H1 (cell line): ENCODE data around the gene L1TD1. TPM values are rescaled to one million over a fixed set of nuclear protein-coding genes. Genes with fewer than 3 reads are reported as not detected.

Experiments used
- CTCF ChIA-PET: fragments of 300-600 bp; sonication (Branson Sonifier 250); formaldehyde crosslinking; loops from one replicate; lab custom pipeline; 2021; ENCODE audit not compliant: partially characterized antibody; lab: Charles Lee
- POLR2A ChIA-PET: fragments of 300-600 bp; sonication (Branson Sonifier 250); formaldehyde crosslinking; loops from one replicate; lab custom pipeline; 2021; ENCODE audit warnings: inconsistent platforms; ENCODE audit not compliant: partially characterized antibody; lab: Charles Lee
- DNase-seq, 2 experiments: peaks; one replicate each; pipeline versions ENCODE4 v3.0.0 to v3.0.0-alpha.2; 2010 to 2022; ENCODE audit warnings: low spot score in 2 of 2, low read depth in 1 of 2, mixed read lengths in 1 of 2
- FAIRE-seq: peaks from 2 replicates; lab custom pipeline; 2011; peaks lifted over from hg19 to GRCh38; lab: Jason Lieb, UNC
- H2AFZ ChIP-seq: 2 replicates; pipeline ENCODE4 v1.8.1; 2012; ENCODE audit warnings: low read length, inconsistent platforms
- H2AK5ac ChIP-seq: 2 replicates; pipeline ENCODE4 v1.6.1; 2013; ENCODE audit warnings: low read depth, low read length
- H2BK120ac ChIP-seq: replicated peaks from 2 replicates; pipeline ENCODE3; 2013; ENCODE audit warnings: low read depth, low read length, inconsistent platforms
- H2BK12ac ChIP-seq: 2 replicates; pipeline ENCODE4 v1.6.1; 2013; ENCODE audit warnings: low read depth, low read length
- H2BK15ac ChIP-seq: 2 replicates; pipeline ENCODE4 v1.6.1; 2013; ENCODE audit warnings: low read length
- H2BK20ac ChIP-seq: 2 replicates; pipeline ENCODE4 v1.6.1; 2013; ENCODE audit warnings: low read length
- H2BK5ac ChIP-seq: 2 replicates; pipeline ENCODE4 v1.6.1; 2013; ENCODE audit warnings: low read depth, low read length
- H3K14ac ChIP-seq: 2 replicates; pipeline ENCODE4 v1.6.1; 2013; ENCODE audit warnings: inconsistent platforms; ENCODE audit not compliant: insufficient read length
- H3K18ac ChIP-seq: 2 replicates; pipeline ENCODE4 v1.6.1; 2013; ENCODE audit warnings: low read length; ENCODE audit errors: extremely low read depth
- H3K23ac ChIP-seq: 2 replicates; pipeline ENCODE4 v1.6.1; 2013; ENCODE audit warnings: inconsistent platforms; ENCODE audit not compliant: insufficient read length
- H3K23me2 ChIP-seq: 2 replicates; pipeline ENCODE4 v1.6.1; 2013; ENCODE audit warnings: low read depth, low read length
- H3K27ac ChIP-seq: 2 replicates; pipeline ENCODE4 v1.6.1; 2011; ENCODE audit warnings: low read depth, low read length, inconsistent platforms
- H3K27me3 ChIP-seq, 4 experiments: replicated peaks in 1 of 4; 1 replicate in 1 of 4; 2 replicates in 3 of 4; pipeline versions ENCODE4 v1.6.1 to v1.8.1; 2011 to 2013; ENCODE audit warnings: low read length in 3 of 4, mild to moderate bottlenecking in 3 of 4, inconsistent platforms in 2 of 4, mixed read lengths in 2 of 4, moderate library complexity in 1 of 4; ENCODE audit not compliant: control insufficient read depth in 3 of 4, insufficient read depth in 3 of 4; ENCODE audit errors: extremely low read depth in 1 of 4
- H3K36me3 ChIP-seq, 4 experiments: 2 replicates each; pipeline versions ENCODE4 v1.6.1 to v1.8.1; 2011 to 2013; ENCODE audit warnings: mild to moderate bottlenecking in 4 of 4, low read length in 3 of 4, moderate library complexity in 2 of 4, control low read depth in 1 of 4, inconsistent platforms in 1 of 4; ENCODE audit not compliant: insufficient read depth in 4 of 4, control insufficient read depth in 2 of 4
- H3K4ac ChIP-seq: replicated peaks from 2 replicates; pipeline ENCODE3; 2013; ENCODE audit warnings: low read length, low read depth, mixed read lengths, inconsistent platforms; ENCODE audit not compliant: insufficient read length
- H3K4me1 ChIP-seq, 4 experiments: replicated peaks in 1 of 4; 1 replicate in 1 of 4; 2 replicates in 3 of 4; pipeline versions ENCODE4 v1.6.1 to v1.8.1; 2011 to 2013; ENCODE audit warnings: low read length in 3 of 4, inconsistent platforms in 2 of 4, mixed read lengths in 1 of 4; ENCODE audit not compliant: insufficient read depth in 4 of 4, control insufficient read depth in 3 of 4
- H3K4me2 ChIP-seq, 2 experiments: 2 replicates each; pipeline versions ENCODE4 v1.6.1 to v1.8.1; 2011 to 2013; ENCODE audit warnings: low read depth in 2 of 2, low read length in 2 of 2, control low read depth in 1 of 2, inconsistent platforms in 1 of 2, mild to moderate bottlenecking in 1 of 2; ENCODE audit not compliant: insufficient read depth in 1 of 2
- H3K4me3 ChIP-seq, 4 experiments: fragments of 200-600, 300-600 bp in 1 of 4; sonication (generic), shearing (Covaris generic), sonication (Bioruptor Twin) in 1 of 4; 2 replicates each; pipeline versions ENCODE4 v1.5.1 to v1.8.1; 2011 to 2016; ENCODE audit warnings: low read length in 4 of 4, low read depth in 3 of 4, control low read depth in 2 of 4, inconsistent platforms in 2 of 4, mild to moderate bottlenecking in 2 of 4, mixed read lengths in 1 of 4, moderate library complexity in 1 of 4; ENCODE audit not compliant: insufficient read depth in 2 of 4; ENCODE audit errors: extremely low read depth in 1 of 4
- H3K56ac ChIP-seq: replicated peaks from 2 replicates; pipeline ENCODE3; 2013; ENCODE audit warnings: low read depth, mild to moderate bottlenecking, mixed read lengths, low read length, inconsistent platforms; ENCODE audit not compliant: insufficient read length
- H3K79me1 ChIP-seq: 2 replicates; pipeline ENCODE4 v1.6.1; 2013; ENCODE audit warnings: low read depth, low read length, control low read depth
- H3K79me2 ChIP-seq, 2 experiments: 2 replicates each; pipeline versions ENCODE4 v1.6.1 to v1.8.1; 2012 to 2013; ENCODE audit warnings: low read length in 2 of 2, mild to moderate bottlenecking in 2 of 2, inconsistent platforms in 1 of 2; ENCODE audit not compliant: insufficient read depth in 2 of 2, control insufficient read depth in 1 of 2
- H3K9ac ChIP-seq, 4 experiments: replicated peaks in 1 of 4; 1 replicate in 1 of 4; 2 replicates in 3 of 4; pipeline versions ENCODE4 v1.6.1 to v1.8.1; 2011 to 2013; ENCODE audit warnings: low read depth in 3 of 4, low read length in 3 of 4, control low read depth in 2 of 4, mild to moderate bottlenecking in 2 of 4, moderate library complexity in 2 of 4, inconsistent platforms in 1 of 4; ENCODE audit errors: extremely low read depth in 1 of 4
- H3K9me3 ChIP-seq, 2 experiments: 2 replicates each; pipeline versions ENCODE4 v1.6.1 to v1.8.1; 2012 to 2013; ENCODE audit warnings: mild to moderate bottlenecking in 2 of 2, moderate library complexity in 2 of 2, control low read depth in 1 of 2, inconsistent platforms in 1 of 2, low read depth in 1 of 2, low read length in 1 of 2, mixed read lengths in 1 of 2; ENCODE audit not compliant: insufficient read depth in 2 of 2
- H4K20me1 ChIP-seq, 2 experiments: replicated peaks in 1 of 2; 2 replicates each; pipeline versions ENCODE3 to v1.8.1; 2011 to 2013; ENCODE audit warnings: inconsistent platforms in 2 of 2, low read length in 2 of 2, mild to moderate bottlenecking in 1 of 2; ENCODE audit not compliant: insufficient read depth in 2 of 2, control insufficient read depth in 1 of 2
- H4K5ac ChIP-seq: 2 replicates; pipeline ENCODE4 v1.6.1; 2013; ENCODE audit warnings: low read length, low read depth, mixed read lengths, inconsistent platforms; ENCODE audit not compliant: insufficient read length
- H4K8ac ChIP-seq: 2 replicates; pipeline ENCODE4 v1.8.0; 2013; ENCODE audit warnings: mild to moderate bottlenecking, moderate library complexity, low read length, inconsistent platforms; ENCODE audit not compliant: insufficient read depth; ENCODE audit errors: extremely low read depth
- H4K91ac ChIP-seq: replicated peaks from 2 replicates; pipeline ENCODE3; 2013; ENCODE audit warnings: low read length, mixed read lengths, inconsistent platforms; ENCODE audit not compliant: insufficient read length
- ATF2 ChIP-seq: IDR thresholded peaks from 2 replicates; pipeline ENCODE4 v1.6.1; 2012; ENCODE audit warnings: low read length, inconsistent platforms
- CBX5 ChIP-seq: fragments of 300-800, 300-1000 bp; sonication (generic); IDR thresholded peaks from 2 replicates; pipeline ENCODE4 v1.7.1; 2016; ENCODE audit warnings: antibody characterized with exemption, low read length, low read depth
- CHD1 ChIP-seq: IDR thresholded peaks from 2 replicates; pipeline ENCODE4 v1.6.1; 2012; ENCODE audit warnings: low read depth, low read length, improper control_type of control experiment
- WGBS, 2 experiments: shearing (Covaris generic) in 1 of 2; methylation state at CpG; one replicate each; pipeline versions ENCODE4 v1.1.6 to v1.1.7; 2013 to 2015; ENCODE audit warnings: low lambda C conversion rate in 2 of 2, mixed read lengths in 2 of 2, inconsistent platforms in 1 of 2, low coverage in 1 of 2, missing lambda C conversion rate in 1 of 2; ENCODE audit not compliant: insufficient replicate concordance in 2 of 2, insufficient coverage in 1 of 2, insufficient read length in 1 of 2; ENCODE audit errors: extremely low coverage in 1 of 2, missing lambda C conversion rate in 1 of 2; 5-methylcytosine and 5-hydroxymethylcytosine counted together
- polyA plus RNA-seq, 7 experiments: library from polyadenylated mRNA; depleted of rRNA in 3 of 7; stranded (reverse) in 5 of 7; unstranded in 2 of 7; fragments of >200 nt in 5 of 7; fragments of 200-250 nt in 2 of 7; gene quantifications; 1 replicate in 5 of 7; 2 replicates in 1 of 7; 4 replicates in 1 of 7; pipeline versions ENCODE4 v1.2.1 to v1.2.3, GENCODE V29; 2011 to 2013; ENCODE audit warnings: missing spikeins in 2 of 7, mixed read lengths in 2 of 7
- total RNA-seq: library from RNA; stranded (reverse); fragmentation: NEBNext Ultra II Directional; extraction: Animal tissue kit (Norgen Biotek cat#: 25700); gene quantifications from 2 replicates; pipeline ENCODE4 v1.2.1, GENCODE V29; 2021

The L1TD1 gene
- total and polyA plus RNA-seq, 2 of the 8 experiments (the other 6 are each of a cell fraction or from before 2014, with no cell fraction given), result 35.3 to 441 TPM

DNA sequence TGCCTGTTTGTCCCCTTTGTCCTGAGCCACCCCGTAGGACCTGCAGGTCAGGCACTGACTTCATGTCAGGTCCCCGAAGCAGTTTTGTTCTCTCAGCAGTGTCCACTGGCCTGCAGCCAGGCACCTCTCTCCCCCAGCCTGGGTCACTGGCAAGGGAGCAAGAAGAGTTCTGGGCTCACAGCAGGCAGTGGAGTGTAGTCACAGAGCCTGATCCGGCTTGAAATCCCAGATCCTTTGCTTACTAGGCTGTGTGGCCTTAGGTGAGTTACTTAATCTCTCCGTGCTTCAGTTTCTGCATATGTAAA is 34.2 kb downstream of the L1TD1 start:
- no peak overlapping the region for H2AK5ac ChIP-seq
- H2AFZ ChIP-seq, result no peak overlapping the region
- H4K20me1 ChIP-seq, result peaks cover 0 to 7% of the 10 kb centered on the region in 2 experiments
- no peak overlapping the region for H4K5ac ChIP-seq
- no peak overlapping the region for H3K56ac ChIP-seq
- peaks cover 3 to 13% (median 8%) of the 10 kb centered on the region in 4 experiments; a peak in 5 of 7 replicates for H3K4me1 ChIP-seq
- no peak overlapping the region for H3K23ac ChIP-seq
- no peaks in the 10 kb centered on the region for H3K23me2 ChIP-seq
- CTCF ChIA-PET, result interaction anchor here (0.6 to 4.0 kb wide), 7 partner anchors 16 to 243 kb away, joined by 3 to 23 read pairs (median 4); no protein-coding TSS in a partner anchor
- H2BK5ac ChIP-seq, result no peak overlapping the region
- H2BK20ac ChIP-seq, result no peak overlapping the region
- no peak overlapping the region for H3K4me3 ChIP-seq
- no peak overlapping the region for H2BK12ac ChIP-seq
- H3K27me3 ChIP-seq, result no peaks in the 10 kb centered on the region
- H4K91ac ChIP-seq, result no peak overlapping the region
- no peak overlapping the region for H2BK120ac ChIP-seq
- H3K9me3 ChIP-seq, result no peaks in the 10 kb centered on the region
- no peak overlapping the region for H3K4ac ChIP-seq
- H3K79me1 ChIP-seq, result no peaks in the 10 kb centered on the region; the same call in 1 of the 2 replicates
- no peak for TF ChIP-seq ATF2
- TF ChIP-seq CHD1, result no peak
- TF ChIP-seq CBX5, result no peak
- WGBS, 2 experiments, result 90% methylated on average over 4 of the region's 4 CpGs; no CpG with 5 or more reads in 1 of the 2 experiments
- H3K27ac ChIP-seq, result no peak overlapping the region
- no peak overlapping the region for H3K14ac ChIP-seq
- no peak overlapping the region for H4K8ac ChIP-seq
- no peak overlapping the region; a peak in 1 of 7 replicates for H3K9ac ChIP-seq
- H3K18ac ChIP-seq, result no peak overlapping the region
- no peaks in the 10 kb centered on the region for H3K79me2 ChIP-seq
- POLR2A ChIA-PET, result interaction anchor here (0.9 to 11.7 kb wide), 10 partner anchors 8 to 153 kb away, joined by 3 to 98 read pairs (median 4); no protein-coding TSS in a partner anchor
- H3K36me3 ChIP-seq, result peaks cover 11 to 53% (median 18%) of the 10 kb centered on the region in 4 experiments
- DNase-seq (no peak), FAIRE-seq (no peak)
- H2BK15ac ChIP-seq, result 0 out of 2 replicates have a peak overlapping the region, but pooled peaks have one; percentile 25
- no peak overlapping the region for H3K4me2 ChIP-seq
